Measurements from ENCODE around the gene MRE11. TPM values are rescaled to one million over a fixed set of nuclear protein-coding genes. Genes with fewer than 3 reads are reported as not detected.
A peak's percentile ranks its signal among the peaks of the same experiment; 100 is the strongest.

The MRE11 gene
- total and polyA plus RNA-seq, 9 of the 15 experiments (the other 6 are each of a cell fraction or from before 2014, with no cell fraction given), result 18.3 to 45.2 (median 29.1) TPM

DNA sequence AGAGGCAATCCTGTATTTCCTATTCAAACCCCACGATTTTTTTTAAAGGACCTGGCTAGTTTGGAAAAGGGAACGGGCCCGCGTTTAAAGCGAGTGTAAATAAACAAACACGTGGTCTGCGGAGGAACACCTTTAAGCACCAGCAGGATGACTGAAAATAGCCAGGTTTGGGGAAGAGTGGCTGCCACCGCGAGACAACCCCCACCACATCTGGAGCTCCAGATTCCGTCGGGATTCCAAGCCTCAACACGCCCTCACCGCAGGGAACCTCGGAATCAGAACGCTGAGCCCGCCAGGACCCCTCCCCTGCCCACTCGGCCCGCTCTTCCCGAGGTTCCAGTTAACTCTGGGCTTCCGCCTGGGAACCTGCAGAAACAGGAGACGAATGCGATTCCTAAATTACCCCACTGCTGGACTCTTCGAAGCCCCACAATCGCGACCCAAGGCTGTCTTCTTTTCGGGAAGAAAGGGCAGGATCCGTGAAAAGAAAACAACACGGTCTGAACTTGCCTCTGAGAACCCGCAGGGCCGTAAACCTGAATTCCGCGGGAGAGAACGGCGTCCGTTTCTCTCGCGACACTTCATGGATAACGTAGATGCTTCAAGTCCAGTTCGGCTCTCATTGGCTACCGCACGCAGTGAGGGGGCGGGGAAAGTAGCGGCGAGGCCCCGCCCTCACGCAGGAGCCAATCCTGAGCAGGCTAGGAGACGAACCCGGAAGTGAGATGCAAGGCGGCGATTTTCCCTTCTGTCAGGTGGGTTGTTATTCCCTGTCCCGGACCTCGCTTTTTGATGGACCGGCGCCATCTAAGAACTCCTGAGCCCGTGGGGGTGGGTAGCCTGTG, at the start of gene MRE11, which contains the start of gene ANKRD49 (continued):
- TF ChIP-seq NRF1 (conservative IDR thresholded peaks at IDR 0.05 in 1 of 2, IDR thresholded peaks at IDR 0.05 in 1 of 2) (peak; percentile 81 to 85), ZBTB7A (IDR thresholded peaks at IDR 0.05; ENCODE audit: borderline replicate concordance, control insufficient read depth, low read depth, low read length) (peak; percentile 36; the same call in 1 of the 2 replicates), HDAC2 (IDR thresholded peaks at IDR 0.05) (0 out of 2 replicates have a peak, but pooled peaks have one; percentile 80), ATF1 (CRISPR knock-in tag; IDR thresholded peaks at IDR 0.05) (no peak), ATF1 (tag; IDR thresholded peaks at IDR 0.05) (peak; percentile 81), ZNF232 (CRISPR knock-in tag; IDR thresholded peaks at IDR 0.05) (no peak), ZNF76 (CRISPR knock-in tag; IDR thresholded peaks at IDR 0.05; ENCODE audit: borderline replicate concordance) (no peak), RBM39 (optimal IDR thresholded peaks at IDR 0.05; ENCODE audit: low read depth, low read length) (no peak), GTF2A2 (tag; IDR thresholded peaks at IDR 0.05) (no peak), SUPT5H (IDR thresholded peaks at IDR 0.05) (peak; percentile 76), DMBX1 (CRISPR knock-in tag; IDR thresholded peaks at IDR 0.05; ENCODE audit: borderline replicate concordance) (no peak), KAT7 (CRISPR knock-in tag; IDR thresholded peaks at IDR 0.05; ENCODE audit: borderline replicate concordance) (peak; percentile 36; the same call in 1 of the 2 replicates), ZNF589 (CRISPR knock-in tag; IDR thresholded peaks at IDR 0.05; ENCODE audit: low read depth) (peak; percentile 34; the same call in 1 of the 2 replicates), FOXK1 (CRISPR knock-in tag; IDR thresholded peaks at IDR 0.05; ENCODE audit: borderline replicate concordance) (peak; percentile 7; the same call in 1 of the 2 replicates), TAF9B (IDR thresholded peaks at IDR 0.05; ENCODE audit: partially characterized antibody) (peak; percentile 56)
- TF ChIP-seq, protein P1, sequence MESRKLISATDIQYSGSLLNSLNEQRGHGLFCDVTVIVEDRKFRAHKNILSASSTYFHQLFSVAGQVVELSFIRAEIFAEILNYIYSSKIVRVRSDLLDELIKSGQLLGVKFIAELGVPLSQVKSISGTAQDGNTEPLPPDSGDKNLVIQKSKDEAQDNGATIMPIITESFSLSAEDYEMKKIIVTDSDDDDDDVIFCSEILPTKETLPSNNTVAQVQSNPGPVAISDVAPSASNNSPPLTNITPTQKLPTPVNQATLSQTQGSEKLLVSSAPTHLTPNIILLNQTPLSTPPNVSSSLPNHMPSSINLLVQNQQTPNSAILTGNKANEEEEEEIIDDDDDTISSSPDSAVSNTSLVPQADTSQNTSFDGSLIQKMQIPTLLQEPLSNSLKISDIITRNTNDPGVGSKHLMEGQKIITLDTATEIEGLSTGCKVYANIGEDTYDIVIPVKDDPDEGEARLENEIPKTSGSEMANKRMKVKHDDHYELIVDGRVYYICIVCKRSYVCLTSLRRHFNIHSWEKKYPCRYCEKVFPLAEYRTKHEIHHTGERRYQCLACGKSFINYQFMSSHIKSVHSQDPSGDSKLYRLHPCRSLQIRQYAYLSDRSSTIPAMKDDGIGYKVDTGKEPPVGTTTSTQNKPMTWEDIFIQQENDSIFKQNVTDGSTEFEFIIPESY (CRISPR knock-in tag; IDR thresholded peaks at IDR 0.05), result 0 out of 2 replicates have a peak, but pooled peaks have one; percentile 34
- TF ChIP-seq, protein P2, sequence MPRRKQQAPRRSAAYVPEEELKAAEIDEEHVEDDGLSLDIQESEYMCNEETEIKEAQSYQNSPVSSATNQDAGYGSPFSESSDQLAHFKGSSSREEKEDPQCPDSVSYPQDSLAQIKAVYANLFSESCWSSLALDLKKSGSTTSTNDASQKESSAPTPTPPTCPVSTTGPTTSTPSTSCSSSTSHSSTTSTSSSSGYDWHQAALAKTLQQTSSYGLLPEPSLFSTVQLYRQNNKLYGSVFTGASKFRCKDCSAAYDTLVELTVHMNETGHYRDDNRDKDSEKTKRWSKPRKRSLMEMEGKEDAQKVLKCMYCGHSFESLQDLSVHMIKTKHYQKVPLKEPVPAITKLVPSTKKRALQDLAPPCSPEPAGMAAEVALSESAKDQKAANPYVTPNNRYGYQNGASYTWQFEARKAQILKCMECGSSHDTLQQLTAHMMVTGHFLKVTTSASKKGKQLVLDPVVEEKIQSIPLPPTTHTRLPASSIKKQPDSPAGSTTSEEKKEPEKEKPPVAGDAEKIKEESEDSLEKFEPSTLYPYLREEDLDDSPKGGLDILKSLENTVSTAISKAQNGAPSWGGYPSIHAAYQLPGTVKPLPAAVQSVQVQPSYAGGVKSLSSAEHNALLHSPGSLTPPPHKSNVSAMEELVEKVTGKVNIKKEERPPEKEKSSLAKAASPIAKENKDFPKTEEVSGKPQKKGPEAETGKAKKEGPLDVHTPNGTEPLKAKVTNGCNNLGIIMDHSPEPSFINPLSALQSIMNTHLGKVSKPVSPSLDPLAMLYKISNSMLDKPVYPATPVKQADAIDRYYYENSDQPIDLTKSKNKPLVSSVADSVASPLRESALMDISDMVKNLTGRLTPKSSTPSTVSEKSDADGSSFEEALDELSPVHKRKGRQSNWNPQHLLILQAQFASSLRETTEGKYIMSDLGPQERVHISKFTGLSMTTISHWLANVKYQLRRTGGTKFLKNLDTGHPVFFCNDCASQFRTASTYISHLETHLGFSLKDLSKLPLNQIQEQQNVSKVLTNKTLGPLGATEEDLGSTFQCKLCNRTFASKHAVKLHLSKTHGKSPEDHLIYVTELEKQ (CRISPR knock-in tag; IDR thresholded peaks at IDR 0.05), result no peak
- TF ChIP-seq, protein P3, sequence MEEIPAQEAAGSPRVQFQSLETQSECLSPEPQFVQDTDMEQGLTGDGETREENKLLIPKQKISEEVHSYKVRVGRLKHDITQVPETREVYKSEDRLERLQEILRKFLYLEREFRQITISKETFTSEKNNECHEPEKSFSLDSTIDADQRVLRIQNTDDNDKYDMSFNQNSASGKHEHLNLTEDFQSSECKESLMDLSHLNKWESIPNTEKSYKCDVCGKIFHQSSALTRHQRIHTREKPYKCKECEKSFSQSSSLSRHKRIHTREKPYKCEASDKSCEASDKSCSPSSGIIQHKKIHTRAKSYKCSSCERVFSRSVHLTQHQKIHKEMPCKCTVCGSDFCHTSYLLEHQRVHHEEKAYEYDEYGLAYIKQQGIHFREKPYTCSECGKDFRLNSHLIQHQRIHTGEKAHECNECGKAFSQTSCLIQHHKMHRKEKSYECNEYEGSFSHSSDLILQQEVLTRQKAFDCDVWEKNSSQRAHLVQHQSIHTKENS (CRISPR knock-in tag; IDR thresholded peaks at IDR 0.05), result no peak
- TF ChIP-seq, protein P4, sequence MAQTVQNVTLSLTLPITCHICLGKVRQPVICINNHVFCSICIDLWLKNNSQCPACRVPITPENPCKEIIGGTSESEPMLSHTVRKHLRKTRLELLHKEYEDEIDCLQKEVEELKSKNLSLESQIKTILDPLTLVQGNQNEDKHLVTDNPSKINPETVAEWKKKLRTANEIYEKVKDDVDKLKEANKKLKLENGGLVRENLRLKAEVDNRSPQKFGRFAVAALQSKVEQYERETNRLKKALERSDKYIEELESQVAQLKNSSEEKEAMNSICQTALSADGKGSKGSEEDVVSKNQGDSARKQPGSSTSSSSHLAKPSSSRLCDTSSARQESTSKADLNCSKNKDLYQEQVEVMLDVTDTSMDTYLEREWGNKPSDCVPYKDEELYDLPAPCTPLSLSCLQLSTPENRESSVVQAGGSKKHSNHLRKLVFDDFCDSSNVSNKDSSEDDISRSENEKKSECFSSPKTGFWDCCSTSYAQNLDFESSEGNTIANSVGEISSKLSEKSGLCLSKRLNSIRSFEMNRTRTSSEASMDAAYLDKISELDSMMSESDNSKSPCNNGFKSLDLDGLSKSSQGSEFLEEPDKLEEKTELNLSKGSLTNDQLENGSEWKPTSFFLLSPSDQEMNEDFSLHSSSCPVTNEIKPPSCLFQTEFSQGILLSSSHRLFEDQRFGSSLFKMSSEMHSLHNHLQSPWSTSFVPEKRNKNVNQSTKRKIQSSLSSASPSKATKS (CRISPR knock-in tag; IDR thresholded peaks at IDR 0.05), result no peak

Measured in K562 (cell line).